ENCODE measurements around the gene MPDU1.
A peak's percentile ranks its signal among the peaks of the same experiment; 100 is the strongest.
"Not testable (repeated sequence)": the region's sequence is repeated elsewhere in the genome, so short reads cannot be mapped to it uniquely, and the experiment has no call there.

Gene MPDU1

GRCh38 chr17:7580604-7581575, 2.8 kb upstream of the MPDU1 start:
- DNase-seq, result peak; percentile 46 to 62 (median 56)

GRCh38 chr17:7582396-7583252, 1.0 kb upstream of the MPDU1 start:
- peak in 2 of 4 experiments; percentile 27 to 30 for DNase-seq

GRCh38 chr17:7586673-7587419, 3.2 kb downstream of the MPDU1 start:
- peak in 1 of 4 experiments; percentile 21 for DNase-seq

- DNase-seq, result peak in 1 of 4 experiments; percentile 29
Observed at GRCh38 chr17:7587420-7588151, 3.9 kb downstream of the MPDU1 start.

GRCh38 chr17:7588553-7589203, 5.0 kb downstream of the MPDU1 start:
- DNase-seq, result no peak

GRCh38 chr17:7589204-7589868, 5.7 kb downstream of the MPDU1 start:
- DNase-seq, result peak; percentile 88 to 93 (median 90)

- DNase-seq, result no peak
Observed at GRCh38 chr17:7589891-7590691, 6.4 kb downstream of the MPDU1 start, which contains the start of gene SOX15. Gene SOX15, minus strand, starts transcription at chr17:7590094. Its CDS starts 418 bp downstream, at chr17:7589676.

- no peak for DNase-seq
Observed at GRCh38 chr17:7590743-7591142, 7.1 kb downstream of the MPDU1 start.

GRCh38 chr17:7591596-7591995, 7.9 kb downstream of the MPDU1 start:
- DNase-seq, result no peak

GRCh38 chr17:7592422-7593021, 8.9 kb downstream of the MPDU1 start:
- no peak for DNase-seq

- no peak for DNase-seq
Observed at GRCh38 chr17:7593296-7593695, 9.6 kb downstream of the MPDU1 start.

GRCh38 chr17:7597561-7597960, 13.9 kb downstream of the MPDU1 start:
- DNase-seq, result not testable (repeated sequence)

- no peak for DNase-seq
Observed at GRCh38 chr17:7606280-7606679, 22.6 kb downstream of the MPDU1 start.

- DNase-seq, result no peak
Observed at GRCh38 chr17:7610641-7611040, 27.0 kb downstream of the MPDU1 start.

GRCh38 chr17:7611635-7612293, 28.1 kb downstream of the MPDU1 start:
- no peak for DNase-seq

- no peak for DNase-seq
Observed at GRCh38 chr17:7612294-7612640, 28.6 kb downstream of the MPDU1 start.

- DNase-seq, result no peak
Observed at GRCh38 chr17:7613769-7614424, 30.2 kb downstream of the MPDU1 start.
